Nephron progenitor cell (in vitro differentiated cells): ENCODE results near the gene MUC5AC.

Source experiments
- DNase-seq: peaks from one replicate; pipeline ENCODE4 v3.0.0; 2021
- H3K27ac Mint-ChIP-seq: 2 replicates; pipeline ENCODE4 v1.8.0; 2021; ENCODE audit warnings: mild to moderate bottlenecking, moderate library complexity, mixed read lengths
- H3K27me3 Mint-ChIP-seq: 2 replicates; pipeline ENCODE4 v1.8.0; 2021; ENCODE audit warnings: mild to moderate bottlenecking, low read depth, mixed read lengths; ENCODE audit not compliant: poor library complexity
- H3K36me3 Mint-ChIP-seq: 2 replicates; pipeline ENCODE4 v1.8.0; 2021; ENCODE audit warnings: low read depth, mixed read lengths
- H3K4me1 Mint-ChIP-seq: 2 replicates; pipeline ENCODE4 v1.8.0; 2021; ENCODE audit warnings: mixed read lengths
- H3K4me3 Mint-ChIP-seq: 2 replicates; pipeline ENCODE4 v1.8.0; 2021; ENCODE audit warnings: mild to moderate bottlenecking, moderate library complexity, mixed read lengths
- H3K9me3 Mint-ChIP-seq: 2 replicates; pipeline ENCODE4 v1.8.0; 2021; ENCODE audit warnings: mild to moderate bottlenecking, moderate library complexity, mixed read lengths
- CTCF ChIP-seq: fragments of 200-600 bp; sonication (generic); IDR thresholded peaks from 2 replicates; pipeline ENCODE4 v1.5.0; 2021; ENCODE audit warnings: antibody characterized with exemption

The MUC5AC gene

GRCh38 chr11:1218788-1219445, 61.2 kb downstream of the MUC5AC start:
- Mint-ChIP-seq H3K4me3 (no peak overlapping the region), H3K27ac (no peak overlapping the region), H3K36me3 (no peaks in the 10 kb centered on the region)

GRCh38 chr11:1219446-1219833, 61.7 kb downstream of the MUC5AC start:
- no peak overlapping the region for H3K4me3 Mint-ChIP-seq
- no peak for TF ChIP-seq CTCF

More at GRCh38 chr11:1218788-1219445, 61.2 kb downstream of the MUC5AC start:
- no peak for DNase-seq
- Mint-ChIP-seq H3K4me1 (peaks cover 8% of the 10 kb centered on the region), H3K27me3 (peaks cover 25% of the 10 kb centered on the region), H3K9me3 (peaks cover 16% of the 10 kb centered on the region)
- no peak for TF ChIP-seq CTCF

GRCh38 chr11:1219834-1220815, 62.4 kb downstream of the MUC5AC start:
- peak; percentile 3 for DNase-seq
- H3K27ac Mint-ChIP-seq, result no peak overlapping the region
- H3K4me1 Mint-ChIP-seq, result peaks cover 12% of the 10 kb centered on the region
- TF ChIP-seq CTCF, result no peak
- peaks cover 14% of the 10 kb centered on the region for H3K27me3 Mint-ChIP-seq
- H3K9me3 Mint-ChIP-seq, result peaks cover 4% of the 10 kb centered on the region
- no peaks in the 10 kb centered on the region for H3K36me3 Mint-ChIP-seq
- H3K4me3 Mint-ChIP-seq, result no peak overlapping the region

More at GRCh38 chr11:1219446-1219833, 61.7 kb downstream of the MUC5AC start:
- peaks cover 21% of the 10 kb centered on the region for H3K27me3 Mint-ChIP-seq
- H3K9me3 Mint-ChIP-seq, result peaks cover 11% of the 10 kb centered on the region
- H3K36me3 Mint-ChIP-seq, result no peaks in the 10 kb centered on the region
- peak; percentile 5 for DNase-seq
- H3K27ac Mint-ChIP-seq, result no peak overlapping the region
- peaks cover 12% of the 10 kb centered on the region for H3K4me1 Mint-ChIP-seq

- H3K27ac Mint-ChIP-seq, result no peak overlapping the region
- H3K9me3 Mint-ChIP-seq, result peaks cover 3% of the 10 kb centered on the region
- H3K4me1 Mint-ChIP-seq, result peaks cover 12% of the 10 kb centered on the region
- peak; percentile 1 for DNase-seq
- H3K36me3 Mint-ChIP-seq, result no peaks in the 10 kb centered on the region
- TF ChIP-seq CTCF, result no peak
- H3K4me3 Mint-ChIP-seq, result no peak overlapping the region
- H3K27me3 Mint-ChIP-seq, result peaks cover 16% of the 10 kb centered on the region
Observed at GRCh38 chr11:1220941-1221721, 63.4 kb downstream of the MUC5AC start.

GRCh38 chr11:1221848-1222311, 64.1 kb downstream of the MUC5AC start:
- no peak overlapping the region for H3K27ac Mint-ChIP-seq
- H3K9me3 Mint-ChIP-seq, result peaks cover 3% of the 10 kb centered on the region
- no peak for TF ChIP-seq CTCF
- peak; percentile 2 for DNase-seq
- no peaks in the 10 kb centered on the region for H3K36me3 Mint-ChIP-seq
- H3K27me3 Mint-ChIP-seq, result peaks cover 14% of the 10 kb centered on the region
- H3K4me3 Mint-ChIP-seq, result no peak overlapping the region
- peaks cover 16% of the 10 kb centered on the region for H3K4me1 Mint-ChIP-seq
